Measurements from ENCODE around the gene MPC1L.
"Not testable (repeated sequence)": the region's sequence is repeated elsewhere in the genome, so short reads cannot be mapped to it uniquely, and the experiment has no call there.

The MPC1L gene

GRCh38 chrX:40623139-40623536 is at the start of gene MPC1L:
TSS of gene MPC1L (plus strand) at chrX:40623428. CDS start at chrX:40623566, 138 bp downstream.
- Histone ChIP-seq H3K27ac (ENCODE audit: low read depth, low read length) (no peak within 1 kb of the TSS), H3K4me1 (ENCODE audit: control insufficient read depth in 1 of 2, insufficient read depth in 2 of 2, low read length in 2 of 2) (no peaks in the 10 kb centered on the region), H3K9me3 (ENCODE audit: control insufficient read depth in 1 of 2, low read length in 2 of 2) (no peaks in the 10 kb centered on the region), H3K27me3 (ENCODE audit: control insufficient read depth in 1 of 2, insufficient read depth in 2 of 2, low read length in 2 of 2) (no peaks in the 10 kb centered on the region), H3K4me3 (ENCODE audit: low read depth in 1 of 2, low read length in 2 of 2) (peak within 1 kb of the TSS in 1 of 2 donors; percentile 32), H3K9ac (ENCODE audit: low read depth in 1 of 2, low read length in 2 of 2) (no peak within 1 kb of the TSS), H3K36me3 (ENCODE audit: control insufficient read depth in 1 of 2, insufficient read depth in 2 of 2, low read length in 2 of 2) (peaks cover 5 to 6% of the 10 kb centered on the region in 2 donors)

DNA sequence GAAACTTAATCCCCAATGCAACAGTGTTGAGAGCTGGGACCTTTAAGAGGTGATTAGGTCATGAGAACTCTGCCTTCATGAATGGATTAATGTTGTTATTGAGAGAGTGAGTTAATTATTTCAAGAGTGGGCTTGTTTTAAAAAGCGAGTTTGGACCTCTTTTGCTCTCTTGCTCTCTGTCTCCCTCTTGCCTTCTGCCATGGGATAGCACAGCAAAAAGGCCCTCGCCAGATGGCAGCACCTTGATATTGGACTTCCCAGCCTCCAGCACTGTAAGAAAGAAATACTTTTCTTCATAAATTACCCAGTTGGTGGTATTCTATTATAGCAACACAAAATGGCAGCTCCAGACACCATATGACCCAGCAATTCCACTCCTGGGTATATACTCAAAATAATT is 49.5 kb upstream of the MPC1L start:
- no peak overlapping the region for H3K4me3 ChIP-seq (ENCODE audit: low read depth in 1 of 2, low read length in 2 of 2)
- no peaks in the 10 kb centered on the region for H3K27me3 ChIP-seq (ENCODE audit: control insufficient read depth in 1 of 2, insufficient read depth in 2 of 2, low read length in 2 of 2)
- no peaks in the 10 kb centered on the region for H3K36me3 ChIP-seq (ENCODE audit: control insufficient read depth in 1 of 2, insufficient read depth in 2 of 2, low read length in 2 of 2)
- no peaks in the 10 kb centered on the region for H3K9me3 ChIP-seq (ENCODE audit: control insufficient read depth in 1 of 2, low read length in 2 of 2)
- H3K4me1 ChIP-seq (ENCODE audit: control insufficient read depth in 1 of 2, insufficient read depth in 2 of 2, low read length in 2 of 2), result no peaks in the 10 kb centered on the region
- no peak overlapping the region for H3K27ac ChIP-seq (ENCODE audit: low read depth, low read length)
- H3K9ac ChIP-seq (ENCODE audit: low read depth in 1 of 2, low read length in 2 of 2), result no peak overlapping the region

DNA sequence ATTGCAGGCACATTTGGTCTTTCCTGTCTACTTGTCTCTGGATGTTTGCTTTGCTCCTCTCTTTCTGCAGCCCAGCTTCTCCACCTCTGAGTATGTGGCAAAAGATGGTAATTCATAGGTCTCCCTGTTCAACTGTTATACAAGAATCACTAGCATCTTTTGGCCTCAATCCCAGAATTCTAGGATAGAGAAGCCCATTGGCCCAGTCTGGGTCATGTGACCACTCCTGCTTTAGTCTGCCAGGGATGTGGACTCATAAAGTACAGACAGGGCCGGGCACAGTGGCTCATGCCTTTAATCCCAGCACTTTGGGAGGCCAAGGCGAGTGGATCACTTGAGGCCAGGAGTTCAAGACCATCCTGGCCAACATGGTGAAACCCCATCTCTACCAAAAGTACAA is 47.8 kb upstream of the MPC1L start:
- not testable (repeated sequence) for H3K27ac ChIP-seq (ENCODE audit: low read depth, low read length); H3K27me3 ChIP-seq (ENCODE audit: control insufficient read depth in 1 of 2, insufficient read depth in 2 of 2, low read length in 2 of 2); H3K9me3 ChIP-seq (ENCODE audit: control insufficient read depth in 1 of 2, low read length in 2 of 2); H3K4me1 ChIP-seq (ENCODE audit: control insufficient read depth in 1 of 2, insufficient read depth in 2 of 2, low read length in 2 of 2); H3K9ac ChIP-seq (ENCODE audit: low read depth in 1 of 2, low read length in 2 of 2); H3K36me3 ChIP-seq (ENCODE audit: control insufficient read depth in 1 of 2, insufficient read depth in 2 of 2, low read length in 2 of 2); H3K4me3 ChIP-seq (ENCODE audit: low read depth in 1 of 2, low read length in 2 of 2)

DNA sequence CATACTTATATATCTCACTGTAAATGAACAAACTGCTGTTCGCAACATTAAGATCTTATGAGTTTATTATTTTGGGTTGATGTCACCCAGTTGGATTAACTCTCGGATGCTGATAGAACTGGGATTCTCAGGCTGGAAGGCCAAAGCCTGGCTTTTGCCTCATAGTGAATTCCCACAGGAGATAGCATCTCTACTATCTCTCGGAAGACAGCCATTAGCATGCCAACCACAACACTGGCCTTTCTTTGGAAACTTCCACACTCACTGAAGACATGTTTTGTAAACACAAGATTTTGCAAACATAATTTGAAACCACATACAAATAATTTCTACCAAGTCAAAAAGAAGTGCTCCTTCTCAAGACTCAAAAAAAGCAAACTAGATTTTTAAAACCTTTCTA is 46.9 kb upstream of the MPC1L start:
- no peak overlapping the region for H3K9ac ChIP-seq (ENCODE audit: low read depth in 1 of 2, low read length in 2 of 2)
- no peaks in the 10 kb centered on the region for H3K27me3 ChIP-seq (ENCODE audit: control insufficient read depth in 1 of 2, insufficient read depth in 2 of 2, low read length in 2 of 2)
- H3K36me3 ChIP-seq (ENCODE audit: control insufficient read depth in 1 of 2, insufficient read depth in 2 of 2, low read length in 2 of 2), result no peaks in the 10 kb centered on the region

GRCh38 chrX:40578039-40578695 is 45.1 kb upstream of the MPC1L start:
- Histone ChIP-seq H3K4me3 (ENCODE audit: low read depth in 1 of 2, low read length in 2 of 2) (no peak overlapping the region), H3K36me3 (ENCODE audit: control insufficient read depth in 1 of 2, insufficient read depth in 2 of 2, low read length in 2 of 2) (no peaks in the 10 kb centered on the region), H3K9ac (ENCODE audit: low read depth in 1 of 2, low read length in 2 of 2) (no peak overlapping the region), H3K27me3 (ENCODE audit: control insufficient read depth in 1 of 2, insufficient read depth in 2 of 2, low read length in 2 of 2) (no peaks in the 10 kb centered on the region), H3K4me1 (ENCODE audit: control insufficient read depth in 1 of 2, insufficient read depth in 2 of 2, low read length in 2 of 2) (peaks cover 4 to 8% of the 10 kb centered on the region in 2 donors), H3K9me3 (ENCODE audit: control insufficient read depth in 1 of 2, low read length in 2 of 2) (no peaks in the 10 kb centered on the region), H3K27ac (ENCODE audit: low read depth, low read length) (no peak overlapping the region)

More for the DNA sequence above, 46.9 kb upstream of the MPC1L start:
- no peaks in the 10 kb centered on the region for H3K9me3 ChIP-seq (ENCODE audit: control insufficient read depth in 1 of 2, low read length in 2 of 2)
- no peak overlapping the region for H3K27ac ChIP-seq (ENCODE audit: low read depth, low read length)
- H3K4me1 ChIP-seq (ENCODE audit: control insufficient read depth in 1 of 2, insufficient read depth in 2 of 2, low read length in 2 of 2), result no peaks in the 10 kb centered on the region
- no peak overlapping the region for H3K4me3 ChIP-seq (ENCODE audit: low read depth in 1 of 2, low read length in 2 of 2)

DNA sequence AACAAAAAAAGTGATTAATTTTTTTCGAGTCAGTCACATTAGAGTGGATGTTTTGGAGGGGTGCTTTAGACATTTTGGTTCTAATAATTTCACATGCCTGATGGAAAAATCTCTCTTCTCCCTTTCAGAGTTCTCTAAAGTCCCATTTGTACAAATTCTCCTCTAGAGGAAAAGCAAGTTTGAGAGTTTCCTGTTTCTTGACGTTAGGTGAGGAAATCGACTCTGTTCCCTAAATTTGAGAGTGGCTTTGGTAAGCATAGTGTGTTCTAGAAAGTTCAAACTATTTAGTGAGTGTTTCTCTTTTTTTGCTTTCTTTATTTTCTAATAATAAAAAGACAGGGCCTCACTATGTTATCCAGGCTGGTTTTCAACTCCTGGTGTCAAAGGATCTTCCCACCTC is 44.1 kb upstream of the MPC1L start:
- H3K9me3 ChIP-seq (ENCODE audit: control insufficient read depth in 1 of 2, low read length in 2 of 2), result no peaks in the 10 kb centered on the region
- no peaks in the 10 kb centered on the region for H3K27me3 ChIP-seq (ENCODE audit: control insufficient read depth in 1 of 2, insufficient read depth in 2 of 2, low read length in 2 of 2)
- H3K4me1 ChIP-seq (ENCODE audit: control insufficient read depth in 1 of 2, insufficient read depth in 2 of 2, low read length in 2 of 2), result peaks cover 4 to 8% of the 10 kb centered on the region in 2 donors
- no peak overlapping the region for H3K27ac ChIP-seq (ENCODE audit: low read depth, low read length)
- H3K9ac ChIP-seq (ENCODE audit: low read depth in 1 of 2, low read length in 2 of 2), result no peak overlapping the region
- no peaks in the 10 kb centered on the region for H3K36me3 ChIP-seq (ENCODE audit: control insufficient read depth in 1 of 2, insufficient read depth in 2 of 2, low read length in 2 of 2)
- no peak overlapping the region for H3K4me3 ChIP-seq (ENCODE audit: low read depth in 1 of 2, low read length in 2 of 2)

- Histone ChIP-seq H3K4me3 (ENCODE audit: low read depth in 1 of 2, low read length in 2 of 2) (peak overlapping the region; percentile 73 to 85), H3K4me1 (ENCODE audit: control insufficient read depth in 1 of 2, insufficient read depth in 2 of 2, low read length in 2 of 2) (peaks cover 4 to 8% of the 10 kb centered on the region in 2 donors), H3K9me3 (ENCODE audit: control insufficient read depth in 1 of 2, low read length in 2 of 2) (no peaks in the 10 kb centered on the region), H3K27ac (ENCODE audit: low read depth, low read length) (peak overlapping the region; percentile 92), H3K9ac (ENCODE audit: low read depth in 1 of 2, low read length in 2 of 2) (peak overlapping the region; percentile 64 to 70), H3K27me3 (ENCODE audit: control insufficient read depth in 1 of 2, insufficient read depth in 2 of 2, low read length in 2 of 2) (no peaks in the 10 kb centered on the region), H3K36me3 (ENCODE audit: control insufficient read depth in 1 of 2, insufficient read depth in 2 of 2, low read length in 2 of 2) (no peaks in the 10 kb centered on the region)
These were observed 43.2 kb upstream of the MPC1L start for GRCh38 chrX:40579900-40580536.

- peak within 1 kb of the TSS; percentile 64 to 70 for H3K9ac ChIP-seq (ENCODE audit: low read depth in 1 of 2, low read length in 2 of 2)
- H3K36me3 ChIP-seq (ENCODE audit: control insufficient read depth in 1 of 2, insufficient read depth in 2 of 2, low read length in 2 of 2), result no peaks in the 10 kb centered on the region
- H3K4me1 ChIP-seq (ENCODE audit: control insufficient read depth in 1 of 2, insufficient read depth in 2 of 2, low read length in 2 of 2), result peaks cover 4 to 8% of the 10 kb centered on the region in 2 donors
- peak within 1 kb of the TSS; percentile 92 for H3K27ac ChIP-seq (ENCODE audit: low read depth, low read length)
- H3K9me3 ChIP-seq (ENCODE audit: control insufficient read depth in 1 of 2, low read length in 2 of 2), result no peaks in the 10 kb centered on the region
- peak within 1 kb of the TSS; percentile 73 to 85 for H3K4me3 ChIP-seq (ENCODE audit: low read depth in 1 of 2, low read length in 2 of 2)
- no peaks in the 10 kb centered on the region for H3K27me3 ChIP-seq (ENCODE audit: control insufficient read depth in 1 of 2, insufficient read depth in 2 of 2, low read length in 2 of 2)
These were observed 42.5 kb upstream of the MPC1L start, which contains the start of gene ATP6AP2 for GRCh38 chrX:40580537-40581335. TSS of gene ATP6AP2 (plus strand) at chrX:40580970. CDS start at chrX:40581066, 96 bp downstream.

DNA sequence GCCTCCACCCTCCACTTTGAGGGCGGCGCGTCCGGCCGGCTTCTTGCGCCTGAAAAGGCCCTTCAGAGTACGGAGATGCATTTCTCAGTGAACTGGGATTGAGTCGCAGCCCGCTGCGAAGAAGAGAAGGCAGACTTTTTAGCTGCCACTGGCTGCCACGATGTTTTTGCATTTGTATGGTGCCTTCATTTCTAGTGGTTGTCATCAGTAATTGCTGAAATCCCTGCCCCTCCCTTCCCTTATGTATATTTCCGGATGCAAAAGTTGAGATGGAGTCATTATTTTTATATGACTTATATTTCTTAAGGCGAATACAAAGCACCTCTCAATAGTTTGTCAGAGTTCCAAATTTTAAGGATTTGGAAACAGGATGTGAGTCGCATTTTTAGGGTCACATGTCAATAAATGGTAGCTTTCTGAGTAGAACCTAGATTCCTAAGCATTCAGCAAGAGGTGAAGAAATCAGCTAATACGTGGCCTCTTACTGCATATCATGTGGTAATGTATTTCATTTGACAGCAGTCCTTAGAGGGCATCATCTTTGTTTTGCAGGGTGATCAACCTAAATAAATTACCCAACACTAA is 41.8 kb upstream of the MPC1L start:
- peak overlapping the region; percentile 61 to 85 for H3K4me3 ChIP-seq (ENCODE audit: low read depth in 1 of 2, low read length in 2 of 2)
- no peaks in the 10 kb centered on the region for H3K36me3 ChIP-seq (ENCODE audit: control insufficient read depth in 1 of 2, insufficient read depth in 2 of 2, low read length in 2 of 2)
- no peaks in the 10 kb centered on the region for H3K27me3 ChIP-seq (ENCODE audit: control insufficient read depth in 1 of 2, insufficient read depth in 2 of 2, low read length in 2 of 2)
- peak overlapping the region; percentile 42 to 47 for H3K9ac ChIP-seq (ENCODE audit: low read depth in 1 of 2, low read length in 2 of 2)
- no peaks in the 10 kb centered on the region for H3K9me3 ChIP-seq (ENCODE audit: control insufficient read depth in 1 of 2, low read length in 2 of 2)
- peak overlapping the region; percentile 70 for H3K27ac ChIP-seq (ENCODE audit: low read depth, low read length)
- peaks cover 4 to 8% of the 10 kb centered on the region in 2 donors for H3K4me1 ChIP-seq (ENCODE audit: control insufficient read depth in 1 of 2, insufficient read depth in 2 of 2, low read length in 2 of 2)

GRCh38 chrX:40582178-40582577 is 41.0 kb upstream of the MPC1L start:
- H3K36me3 ChIP-seq (ENCODE audit: control insufficient read depth in 1 of 2, insufficient read depth in 2 of 2, low read length in 2 of 2); H3K27me3 ChIP-seq (ENCODE audit: control insufficient read depth in 1 of 2, insufficient read depth in 2 of 2, low read length in 2 of 2); H3K9ac ChIP-seq (ENCODE audit: low read depth in 1 of 2, low read length in 2 of 2); H3K27ac ChIP-seq (ENCODE audit: low read depth, low read length); H3K9me3 ChIP-seq (ENCODE audit: control insufficient read depth in 1 of 2, low read length in 2 of 2); H3K4me1 ChIP-seq (ENCODE audit: control insufficient read depth in 1 of 2, insufficient read depth in 2 of 2, low read length in 2 of 2): not testable (repeated sequence)
- peak overlapping the region in 1 of 2 donors; percentile 85 for H3K4me3 ChIP-seq (ENCODE audit: low read depth in 1 of 2, low read length in 2 of 2)

All from duodenal mucosa (tissue), 2 donors.